Activated CD4-positive, alpha-beta memory T cell treated with anti-CD3 and anti-CD28 coated beads, Interleukin-2, amount 10 ng/mL, durations not matched to agents 7 days and 5 days (primary cell): Measurements from ENCODE around the gene CIAO3. TPM values are rescaled to one million over a fixed set of nuclear protein-coding genes. Genes with fewer than 3 reads are reported as not detected.

ENCODE experiments used
- CTCF ChIA-PET: fragments of 350-600 bp; sonication (Branson Sonifier 250); formaldehyde crosslinking; loops from one replicate; lab custom pipeline; 2021; ENCODE audit warnings: antibody characterized with exemption, inconsistent platforms; lab: Charles Lee
- POLR2A ChIA-PET: fragments of 350-600 bp; sonication (Branson Sonifier 250); formaldehyde crosslinking; loops from one replicate; lab custom pipeline; 2021; ENCODE audit warnings: antibody characterized with exemption; lab: Charles Lee
- DNase-seq: peaks from one replicate; pipeline ENCODE4 v3.0.0-alpha.2; 2020
- H3K27ac Mint-ChIP-seq: one replicate; pipeline ENCODE4 v1.8.0; 2021; ENCODE audit warnings: mild to moderate bottlenecking, mixed read lengths
- H3K27me3 Mint-ChIP-seq: one replicate; pipeline ENCODE4 v1.8.0; 2021; ENCODE audit warnings: mixed read lengths
- H3K36me3 Mint-ChIP-seq: one replicate; pipeline ENCODE4 v1.8.0; 2021; ENCODE audit warnings: low read depth, mixed read lengths
- H3K4me1 Mint-ChIP-seq: one replicate; pipeline ENCODE4 v1.8.0; 2021; ENCODE audit warnings: mixed read lengths
- H3K4me3 Mint-ChIP-seq: one replicate; pipeline ENCODE4 v1.8.0; 2021; ENCODE audit warnings: mild to moderate bottlenecking, mixed read lengths
- H3K9me3 Mint-ChIP-seq: one replicate; pipeline ENCODE4 v1.8.0; 2021; ENCODE audit warnings: mixed read lengths
- total RNA-seq, 2 experiments: library from RNA; stranded (reverse); gene quantifications; one replicate each; pipeline ENCODE4 v1.2.3, GENCODE V29; 2021

The CIAO3 gene
- total RNA-seq, 2 experiments from 2014 or later: 34.0 to 34.8 TPM

- Mint-ChIP-seq H3K4me3 (no peak overlapping the region), H3K27me3 (peaks cover 2% of the 10 kb centered on the region), H3K4me1 (peaks cover 4% of the 10 kb centered on the region), H3K36me3 (no peaks in the 10 kb centered on the region), H3K27ac (no peak overlapping the region), H3K9me3 (no peaks in the 10 kb centered on the region)
- no peak for DNase-seq
- POLR2A ChIA-PET: no interaction called here
- CTCF ChIA-PET: no interaction called here
Observed at GRCh38 chr16:772959-773358, 32.2 kb upstream of the CIAO3 start.

- Mint-ChIP-seq H3K4me3 (no peak overlapping the region), H3K4me1 (no peaks in the 10 kb centered on the region), H3K27ac (no peak overlapping the region), H3K27me3 (no peaks in the 10 kb centered on the region), H3K9me3 (no peaks in the 10 kb centered on the region), H3K36me3 (no peaks in the 10 kb centered on the region)
- DNase-seq: no peak
- POLR2A ChIA-PET: no interaction called here
- CTCF ChIA-PET: no interaction called here
Observed at GRCh38 chr16:770411-770810, 29.6 kb upstream of the CIAO3 start.

- ChIA-PET POLR2A (no interaction called here), CTCF (no interaction called here)
- DNase-seq: no peak
- Mint-ChIP-seq H3K4me1 (no peaks in the 10 kb centered on the region), H3K36me3 (no peaks in the 10 kb centered on the region), H3K27ac (no peak overlapping the region), H3K27me3 (no peaks in the 10 kb centered on the region), H3K4me3 (no peak overlapping the region), H3K9me3 (no peaks in the 10 kb centered on the region)
Observed at GRCh38 chr16:769934-770333, 29.1 kb upstream of the CIAO3 start.

- Mint-ChIP-seq H3K4me1 (no peaks in the 10 kb centered on the region), H3K9me3 (no peaks in the 10 kb centered on the region), H3K4me3 (no peak overlapping the region), H3K27me3 (no peaks in the 10 kb centered on the region), H3K36me3 (no peaks in the 10 kb centered on the region), H3K27ac (no peak overlapping the region)
- ChIA-PET CTCF (no interaction called here), POLR2A (interaction anchor here (0.6 kb wide), 1 partner anchor 26 kb away, joined by 3 read pairs; no protein-coding TSS in a partner anchor)
- no peak for DNase-seq
Observed at GRCh38 chr16:769184-769784, 28.5 kb upstream of the CIAO3 start.

GRCh38 chr16:768428-768827 lies 27.6 kb upstream of the CIAO3 start:
- Mint-ChIP-seq H3K9me3 (no peaks in the 10 kb centered on the region), H3K4me3 (no peak overlapping the region), H3K36me3 (no peaks in the 10 kb centered on the region), H3K27ac (no peak overlapping the region), H3K27me3 (no peaks in the 10 kb centered on the region), H3K4me1 (no peaks in the 10 kb centered on the region)
- CTCF ChIA-PET: no interaction called here
- DNase-seq: no peak
- POLR2A ChIA-PET: no interaction called here

GRCh38 chr16:767743-768235 lies 27.0 kb upstream of the CIAO3 start:
- DNase-seq: no peak
- ChIA-PET POLR2A (no interaction called here), CTCF (no interaction called here)
- H3K27me3 Mint-ChIP-seq: no peaks in the 10 kb centered on the region
- H3K27ac Mint-ChIP-seq: no peak overlapping the region
- no peak overlapping the region for H3K4me3 Mint-ChIP-seq
- no peaks in the 10 kb centered on the region for H3K4me1 Mint-ChIP-seq
- H3K9me3 Mint-ChIP-seq: no peaks in the 10 kb centered on the region
- no peaks in the 10 kb centered on the region for H3K36me3 Mint-ChIP-seq

- Mint-ChIP-seq H3K27me3 (no peaks in the 10 kb centered on the region), H3K9me3 (no peaks in the 10 kb centered on the region), H3K4me1 (no peaks in the 10 kb centered on the region), H3K27ac (no peak overlapping the region), H3K4me3 (no peak overlapping the region), H3K36me3 (no peaks in the 10 kb centered on the region)
- DNase-seq: no peak
- POLR2A ChIA-PET: no interaction called here
- CTCF ChIA-PET: interaction anchor here (1.5 kb wide), 1 partner anchor 27 kb away, joined by 3 read pairs; the partner anchor contains the start of gene CIAO3
Observed at GRCh38 chr16:766820-767640, 26.2 kb upstream of the CIAO3 start.

GRCh38 chr16:766008-766819 lies 25.4 kb upstream of the CIAO3 start:
- Mint-ChIP-seq H3K9me3 (no peaks in the 10 kb centered on the region), H3K27ac (no peak overlapping the region), H3K27me3 (no peaks in the 10 kb centered on the region), H3K36me3 (no peaks in the 10 kb centered on the region), H3K4me3 (no peak overlapping the region), H3K4me1 (no peaks in the 10 kb centered on the region)
- no peak for DNase-seq
- ChIA-PET CTCF (interaction anchor here (1.5 kb wide), 1 partner anchor 26 kb away, joined by 3 read pairs; the partner anchor contains the start of gene CIAO3), POLR2A (interaction anchor here (0.7 kb wide), 1 partner anchor 12 kb away, joined by 3 read pairs; no protein-coding TSS in a partner anchor)

GRCh38 chr16:765488-765865 lies 24.7 kb upstream of the CIAO3 start:
- Mint-ChIP-seq H3K4me1 (no peaks in the 10 kb centered on the region), H3K27me3 (no peaks in the 10 kb centered on the region), H3K27ac (no peak overlapping the region), H3K4me3 (no peak overlapping the region), H3K36me3 (no peaks in the 10 kb centered on the region), H3K9me3 (no peaks in the 10 kb centered on the region)
- POLR2A ChIA-PET: interaction anchor here (0.7 kb wide), 1 partner anchor 13 kb away, joined by 3 read pairs; no protein-coding TSS in a partner anchor
- CTCF ChIA-PET: interaction anchor here (1.5 kb wide), 1 partner anchor 25 kb away, joined by 3 read pairs; the partner anchor contains the start of gene CIAO3
- no peak for DNase-seq

GRCh38 chr16:764848-765487 lies 24.2 kb upstream of the CIAO3 start:
- no peak for DNase-seq
- no peak overlapping the region for H3K4me3 Mint-ChIP-seq
- H3K9me3 Mint-ChIP-seq: no peaks in the 10 kb centered on the region
- no peak overlapping the region for H3K27ac Mint-ChIP-seq
- H3K36me3 Mint-ChIP-seq: no peaks in the 10 kb centered on the region
- no peaks in the 10 kb centered on the region for H3K27me3 Mint-ChIP-seq
- POLR2A ChIA-PET: no interaction called here
- no peaks in the 10 kb centered on the region for H3K4me1 Mint-ChIP-seq
- CTCF ChIA-PET: no interaction called here

- Mint-ChIP-seq H3K4me3 (no peak overlapping the region), H3K27ac (no peak overlapping the region), H3K9me3 (no peaks in the 10 kb centered on the region), H3K27me3 (no peaks in the 10 kb centered on the region), H3K36me3 (no peaks in the 10 kb centered on the region), H3K4me1 (no peaks in the 10 kb centered on the region)
- CTCF ChIA-PET: no interaction called here
- no peak for DNase-seq
- POLR2A ChIA-PET: no interaction called here
Observed at GRCh38 chr16:764184-764750, 23.5 kb upstream of the CIAO3 start.

- H3K27ac Mint-ChIP-seq: no peak overlapping the region
- no peaks in the 10 kb centered on the region for H3K9me3 Mint-ChIP-seq
- no peak overlapping the region for H3K4me3 Mint-ChIP-seq
- no peaks in the 10 kb centered on the region for H3K4me1 Mint-ChIP-seq
- no peak for DNase-seq
- POLR2A ChIA-PET: no interaction called here
- CTCF ChIA-PET: no interaction called here
- H3K36me3 Mint-ChIP-seq: no peaks in the 10 kb centered on the region
- H3K27me3 Mint-ChIP-seq: no peaks in the 10 kb centered on the region
Observed at GRCh38 chr16:763369-764183, 22.8 kb upstream of the CIAO3 start.
